OCI-LY3 (cell line): ENCODE results near the gene DYRK1B.

ENCODE experiments used
- H2AFZ ChIP-seq: fragments of 200-600, 300-600 bp; shearing (Covaris generic); 2 replicates; pipeline ENCODE4 v1.6.0; 2014; ENCODE audit warnings: antibody characterized with exemption, low read depth, low read length
- H3K27ac ChIP-seq: fragments of 200-600, 300-600 bp; sonication (generic); 2 replicates; pipeline ENCODE4 v1.5.1; 2014; ENCODE audit warnings: mild to moderate bottlenecking, low read length, moderate library complexity, mixed read lengths
- H3K27me3 ChIP-seq: fragments of 200-600, 300-600 bp; sonication (generic); 2 replicates; pipeline ENCODE4 v1.6.1; 2014; ENCODE audit warnings: low read depth, low read length, mixed read lengths
- H3K36me3 ChIP-seq: fragments of 200-600, 300-600 bp; sonication (generic); replicated peaks from 2 replicates; pipeline ENCODE3; 2014; ENCODE audit warnings: low read depth, low read length, mixed read lengths
- H3K4me1 ChIP-seq: fragments of 300-600, 200-600 bp; sonication (generic); 2 replicates; pipeline ENCODE4 v1.6.1; 2014; ENCODE audit warnings: low read length, mixed read lengths
- H3K4me2 ChIP-seq: fragments of 200-600, 300-600 bp; sonication (generic); 2 replicates; pipeline ENCODE4 v1.6.1; 2014; ENCODE audit warnings: low read length, mixed read lengths
- H3K4me3 ChIP-seq: fragments of 300-600, 200-600 bp; sonication (generic); 2 replicates; pipeline ENCODE4 v1.5.1; 2014; ENCODE audit warnings: antibody characterized with exemption, mild to moderate bottlenecking, low read length, moderate library complexity
- H3K79me2 ChIP-seq: fragments of 300-600, 200-600 bp; shearing (Covaris generic); 2 replicates; pipeline ENCODE4 v1.6.1; 2014; ENCODE audit warnings: mild to moderate bottlenecking, low read length, mixed read lengths
- H3K9ac ChIP-seq: fragments of 300-600, 200-600 bp; shearing (Covaris generic); 2 replicates; pipeline ENCODE4 v1.6.0; 2014; ENCODE audit warnings: mild to moderate bottlenecking, low read length, moderate library complexity
- H3K9me3 ChIP-seq: fragments of 200-600, 300-600 bp; shearing (Covaris generic); 2 replicates; pipeline ENCODE4 v1.6.1; 2014; ENCODE audit warnings: low read length, mixed read lengths; ENCODE audit not compliant: insufficient read depth
- H4K20me1 ChIP-seq: fragments of 200-600, 300-600 bp; sonication (generic); 2 replicates; pipeline ENCODE4 v1.6.1; 2016; ENCODE audit warnings: low read length, mixed read lengths; ENCODE audit not compliant: insufficient read depth
- CTCF ChIP-seq: fragments of 200-600, 300-600 bp; sonication (generic); IDR thresholded peaks from 2 replicates; pipeline ENCODE4 v1.5.1; 2014; ENCODE audit warnings: antibody characterized with exemption, low read length, low read depth
- EZH2phosphoT487 ChIP-seq: fragments of 200-600 bp; shearing (Covaris generic); IDR thresholded peaks from 2 replicates; pipeline ENCODE4 v1.6.1; 2018; ENCODE audit warnings: antibody characterized with exemption, mixed run types, low read depth

The DYRK1B gene

GRCh38 chr19:39807846-39808364 is 26.1 kb downstream of the DYRK1B start:
- no peak overlapping the region for H2AFZ ChIP-seq
- no peak overlapping the region for H3K4me2 ChIP-seq
- no peak overlapping the region for H3K27ac ChIP-seq
- H3K27me3 ChIP-seq = peaks cover 10% of the 10 kb centered on the region
- H3K79me2 ChIP-seq = no peaks in the 10 kb centered on the region
- no peak overlapping the region for H3K4me3 ChIP-seq
- H3K9ac ChIP-seq = no peak overlapping the region
- H3K9me3 ChIP-seq = no peaks in the 10 kb centered on the region
- no peak for TF ChIP-seq CTCF
- no peak for TF ChIP-seq EZH2phosphoT487
- no peaks in the 10 kb centered on the region for H3K36me3 ChIP-seq
- H4K20me1 ChIP-seq = no peaks in the 10 kb centered on the region
- H3K4me1 ChIP-seq = no peaks in the 10 kb centered on the region

- no peaks in the 10 kb centered on the region for H3K79me2 ChIP-seq
Observed at GRCh38 chr19:39805104-39805503, 28.9 kb downstream of the DYRK1B start.

GRCh38 chr19:39802958-39803357 is 31.0 kb downstream of the DYRK1B start:
- no peak for TF ChIP-seq CTCF
- no peak for TF ChIP-seq EZH2phosphoT487
- no peak overlapping the region for H3K9ac ChIP-seq
- no peak overlapping the region for H3K27ac ChIP-seq
- H3K27me3 ChIP-seq = peaks cover 24% of the 10 kb centered on the region
- H3K9me3 ChIP-seq = no peaks in the 10 kb centered on the region
- H3K79me2 ChIP-seq = no peaks in the 10 kb centered on the region
- H3K36me3 ChIP-seq = no peaks in the 10 kb centered on the region
- no peaks in the 10 kb centered on the region for H4K20me1 ChIP-seq
- no peaks in the 10 kb centered on the region for H3K4me1 ChIP-seq
- H2AFZ ChIP-seq = no peak overlapping the region
- no peak overlapping the region for H3K4me3 ChIP-seq
- H3K4me2 ChIP-seq = no peak overlapping the region

More at GRCh38 chr19:39805104-39805503, 28.9 kb downstream of the DYRK1B start:
- Histone ChIP-seq H2AFZ (no peak overlapping the region), H3K4me3 (no peak overlapping the region), H3K4me1 (no peaks in the 10 kb centered on the region), H3K27me3 (peaks cover 24% of the 10 kb centered on the region), H3K4me2 (no peak overlapping the region), H3K36me3 (no peaks in the 10 kb centered on the region), H4K20me1 (no peaks in the 10 kb centered on the region), H3K27ac (no peak overlapping the region), H3K9ac (no peak overlapping the region), H3K9me3 (no peaks in the 10 kb centered on the region)
- no peak for TF ChIP-seq CTCF
- no peak for TF ChIP-seq EZH2phosphoT487

GRCh38 chr19:39797083-39797482 is 36.9 kb downstream of the DYRK1B start:
- TF ChIP-seq CTCF = no peak
- no peak for TF ChIP-seq EZH2phosphoT487
- no peaks in the 10 kb centered on the region for H4K20me1 ChIP-seq
- no peak overlapping the region for H3K27ac ChIP-seq
- H3K79me2 ChIP-seq = no peaks in the 10 kb centered on the region
- peaks cover 28% of the 10 kb centered on the region for H3K27me3 ChIP-seq
- H2AFZ ChIP-seq = no peak overlapping the region
- H3K9me3 ChIP-seq = no peaks in the 10 kb centered on the region
- H3K4me1 ChIP-seq = peaks cover 9% of the 10 kb centered on the region
- no peak overlapping the region for H3K9ac ChIP-seq
- no peak overlapping the region for H3K4me3 ChIP-seq
- H3K36me3 ChIP-seq = no peaks in the 10 kb centered on the region
- no peak overlapping the region for H3K4me2 ChIP-seq
